SK-N-SH (cell line): Measurements from ENCODE around the gene NEU4. TPM values are rescaled to one million over a fixed set of nuclear protein-coding genes. Genes with fewer than 3 reads are reported as not detected.

Experiments used
- CTCF ChIA-PET: fragments of 300-600, 350-600 bp; formaldehyde crosslinking; extraction: SDS; loops from one replicate; lab custom pipeline; 2021; lab: Yijun Ruan, JAX
- POLR2A ChIA-PET: fragments of 350-600 bp; sonication (Branson Sonifier 250); formaldehyde crosslinking; extraction: SDS; loops from one replicate; lab custom pipeline; 2020; ENCODE audit warnings: antibody characterized with exemption, inconsistent platforms; lab: Yijun Ruan, JAX
- DNase-seq: peaks from one replicate; pipeline ENCODE4 v3.0.0; 2012
- H2AFZ ChIP-seq: fragments of 200-600 bp; sonication (generic); 2 replicates; pipeline ENCODE4 v1.8.1; 2016; ENCODE audit warnings: antibody characterized with exemption, mild to moderate bottlenecking, low read depth
- H3F3A ChIP-seq: fragments of 200-600 bp; sonication (generic); replicated peaks from 2 replicates; pipeline ENCODE3; 2016; ENCODE audit warnings: antibody characterized with exemption, mild to moderate bottlenecking; ENCODE audit not compliant: insufficient read depth
- H3K27ac ChIP-seq, 2 experiments: fragments of 200-500 bp in 1 of 2; fragments of 200-600 bp in 1 of 2; sonication (Bioruptor generic) in 1 of 2; sonication (generic), shearing (Covaris generic) in 1 of 2; 2 replicates each; pipeline versions ENCODE4 v1.5.1 to v1.6.1; 2014 to 2016; ENCODE audit warnings: low read depth in 2 of 2, inconsistent platforms in 1 of 2, low read length in 1 of 2, mild to moderate bottlenecking in 1 of 2, mixed read lengths in 1 of 2
- H3K27me3 ChIP-seq: fragments of 200-600 bp; sonication (generic), shearing (Covaris generic); 2 replicates; pipeline ENCODE4 v1.6.1; 2016; ENCODE audit warnings: mixed run types; ENCODE audit not compliant: insufficient read depth
- H3K36me3 ChIP-seq, 2 experiments: fragments of 200-500 bp in 1 of 2; fragments of 200-600 bp in 1 of 2; sonication (Bioruptor generic) in 1 of 2; sonication (generic) in 1 of 2; replicated peaks in 1 of 2; 2 replicates each; pipeline versions ENCODE3 to v1.5.1; 2014 to 2016; ENCODE audit warnings: low read length in 1 of 2, mild to moderate bottlenecking in 1 of 2; ENCODE audit not compliant: insufficient read depth in 2 of 2, control insufficient read depth in 1 of 2
- H3K4me1 ChIP-seq, 2 experiments: fragments of 200-500 bp in 1 of 2; fragments of 200-600 bp in 1 of 2; sonication (Bioruptor generic) in 1 of 2; sonication (generic), shearing (Covaris generic) in 1 of 2; 2 replicates each; pipeline versions ENCODE4 v1.5.1 to v1.6.1; 2014 to 2016; ENCODE audit warnings: low read depth in 1 of 2, low read length in 1 of 2, mixed run types in 1 of 2; ENCODE audit not compliant: insufficient read depth in 2 of 2, control insufficient read depth in 1 of 2
- H3K4me2 ChIP-seq: fragments of 200-600 bp; sonication (generic), shearing (Covaris generic); 2 replicates; pipeline ENCODE4 v1.6.1; 2017; ENCODE audit warnings: mixed run types
- H3K4me3 ChIP-seq, 2 experiments: fragments of 200-500 bp in 1 of 2; fragments of 200-600 bp in 1 of 2; sonication (Bioruptor generic) in 1 of 2; sonication (generic), shearing (Covaris generic) in 1 of 2; 2 replicates each; pipeline versions ENCODE4 v1.5.1 to v1.8.1; 2014 to 2016; ENCODE audit warnings: low read depth in 2 of 2, inconsistent platforms in 1 of 2, low read length in 1 of 2, mild to moderate bottlenecking in 1 of 2, mixed read lengths in 1 of 2, moderate library complexity in 1 of 2
- H3K79me2 ChIP-seq: fragments of 200-600 bp; sonication (generic); 2 replicates; pipeline ENCODE4 v1.8.1; 2017; ENCODE audit warnings: mild to moderate bottlenecking; ENCODE audit not compliant: insufficient read depth
- H3K9ac ChIP-seq: fragments of 200-600 bp; sonication (generic); 2 replicates; pipeline ENCODE4 v1.6.1; 2017; ENCODE audit warnings: mixed run types
- H3K9me2 ChIP-seq: fragments of 200-600 bp; sonication (generic); 2 replicates; pipeline ENCODE4 v1.6.1; 2017; ENCODE audit warnings: mixed run types
- H3K9me3 ChIP-seq: fragments of 200-600 bp; sonication (generic); 2 replicates; pipeline ENCODE4 v1.6.1; 2017; ENCODE audit warnings: mixed run types, mild to moderate bottlenecking, moderate library complexity
- H4K20me1 ChIP-seq: fragments of 200-600 bp; sonication (generic); 2 replicates; pipeline ENCODE4 v1.6.1; 2017; ENCODE audit warnings: mild to moderate bottlenecking, mixed run types; ENCODE audit not compliant: insufficient read depth
- ELF1 ChIP-seq: IDR thresholded peaks from 2 replicates; pipeline ENCODE4 v1.4.0; 2012
- FOSL2 ChIP-seq: IDR thresholded peaks from 2 replicates; pipeline ENCODE4 v1.4.0; 2012; ENCODE audit warnings: low read depth, mild to moderate bottlenecking, moderate library complexity, borderline replicate concordance
- FOXJ3 ChIP-seq: sonication (generic); formaldehyde crosslinking; IDR thresholded peaks from 2 replicates; pipeline ENCODE4 v1.5.1; 2020; ENCODE audit warnings: mild to moderate bottlenecking, missing genetic modification reagents
- JUND ChIP-seq: IDR thresholded peaks from 2 replicates; pipeline ENCODE4 v1.4.0; 2012
- MEF2A ChIP-seq: IDR thresholded peaks from 2 replicates; pipeline ENCODE4 v1.4.0; 2012; ENCODE audit warnings: low read depth, borderline replicate concordance
- NFIC ChIP-seq: IDR thresholded peaks from 2 replicates; pipeline ENCODE4 v1.4.0; 2012; ENCODE audit warnings: borderline replicate concordance
- NRF1 ChIP-seq: IDR thresholded peaks from 2 replicates; pipeline ENCODE4 v1.6.1; 2012; ENCODE audit warnings: low read depth, mild to moderate bottlenecking, low read length
- POLR2AphosphoS5 ChIP-seq: IDR thresholded peaks from 2 replicates; pipeline ENCODE4 v1.6.1; 2012; ENCODE audit warnings: low read depth, low read length
- RCOR1 ChIP-seq: fragments of 150-350 bp; IDR thresholded peaks from 2 replicates; pipeline ENCODE4 v1.6.1; 2017; ENCODE audit warnings: antibody characterized with exemption, low read length
- RXRA ChIP-seq: IDR thresholded peaks from 2 replicates; pipeline ENCODE4 v1.4.0; 2012; ENCODE audit warnings: low read depth, mild to moderate bottlenecking, borderline replicate concordance
- SMC3 ChIP-seq: IDR thresholded peaks from 2 replicates; pipeline ENCODE4 v1.6.1; 2012; ENCODE audit warnings: low read depth, low read length, improper control_type of control experiment
- TEAD4 ChIP-seq: IDR thresholded peaks from 2 replicates; pipeline ENCODE4 v1.4.0; 2012; ENCODE audit warnings: mild to moderate bottlenecking, borderline replicate concordance; ENCODE audit not compliant: insufficient read depth
- YY1 ChIP-seq: IDR thresholded peaks from 2 replicates; pipeline ENCODE4 v1.4.0; 2012; ENCODE audit warnings: low read depth, mild to moderate bottlenecking
- WGBS: methylation state at CpG from one replicate; pipeline ENCODE4 v1.1.6; 2017; ENCODE audit warnings: low lambda C conversion rate; 5-methylcytosine and 5-hydroxymethylcytosine counted together
- polyA plus RNA-seq, 3 experiments: library from polyadenylated mRNA; depleted of rRNA; stranded (reverse); fragments of >200 nt; gene quantifications; 2 replicates each; pipeline ENCODE4 v1.2.3, GENCODE V29; 2012
- TF ChIP-seq, protein P1 (sequence below): fragments of 200-600 bp; sonication (generic); IDR thresholded peaks from 2 replicates; pipeline ENCODE4 v1.6.1; 2017; ENCODE audit warnings: antibody characterized with exemption, mild to moderate bottlenecking, moderate library complexity
- TF ChIP-seq, protein P2 (sequence below): IDR thresholded peaks from 2 replicates; pipeline ENCODE4 v1.4.0; 2012; ENCODE audit warnings: low read depth, borderline replicate concordance
- TF ChIP-seq, protein P3 (sequence below): IDR thresholded peaks from 2 replicates; pipeline ENCODE4 v1.6.1; 2012; ENCODE audit warnings: mild to moderate bottlenecking, low read depth, low read length, moderate library complexity

NEU4 gene
- polyA plus RNA-seq, 1 of the 3 experiments (the other 2 are of a cell fraction) = 0.05 TPM

DNA sequence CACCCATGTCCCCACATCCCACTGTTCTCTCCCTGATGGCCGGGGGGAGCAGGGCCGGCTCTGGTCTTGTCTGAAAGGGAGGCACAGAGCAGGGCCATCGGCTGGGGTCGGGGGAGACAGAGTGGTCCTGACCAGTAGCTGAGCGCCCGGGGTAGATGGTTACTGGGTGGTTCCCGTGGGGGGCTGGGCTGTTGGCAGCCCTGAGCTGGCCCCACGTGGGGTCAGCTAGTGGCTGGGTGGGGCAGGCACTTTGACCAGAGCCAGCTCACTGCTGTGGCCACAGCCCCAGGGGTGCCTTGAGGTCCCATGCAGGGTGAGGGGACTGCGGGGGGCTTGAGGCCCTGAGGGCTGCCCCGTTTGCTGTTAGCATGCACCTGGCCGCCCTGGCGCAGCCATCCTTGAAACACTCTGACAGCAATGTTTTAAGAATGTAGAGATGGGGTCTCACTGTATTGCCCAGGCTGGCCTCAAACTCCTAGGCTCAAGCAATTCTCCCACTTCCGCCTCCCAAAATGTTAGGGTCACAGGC, 12.3 kb upstream of the NEU4 start:
- H3K9ac ChIP-seq = no peak overlapping the region
- H3K9me3 ChIP-seq = no peaks in the 10 kb centered on the region
- no peaks in the 10 kb centered on the region for H3F3A ChIP-seq
- no peak overlapping the region for H3K27ac ChIP-seq
- no peaks in the 10 kb centered on the region for H3K79me2 ChIP-seq
- H3K4me2 ChIP-seq = no peak overlapping the region
- CTCF ChIA-PET = interaction anchor here (1.1 kb wide), 1 partner anchor 24 kb away, joined by 4 read pairs; no protein-coding TSS in a partner anchor
- TF ChIP-seq MEF2A = no peak
- TF ChIP-seq ELF1 = no peak
- TF ChIP-seq RXRA = no peak
- TF ChIP-seq FOXJ3 (CRISPR knock-in tag) = no peak
- no peak for TF ChIP-seq TEAD4
- TF ChIP-seq, protein P1, sequence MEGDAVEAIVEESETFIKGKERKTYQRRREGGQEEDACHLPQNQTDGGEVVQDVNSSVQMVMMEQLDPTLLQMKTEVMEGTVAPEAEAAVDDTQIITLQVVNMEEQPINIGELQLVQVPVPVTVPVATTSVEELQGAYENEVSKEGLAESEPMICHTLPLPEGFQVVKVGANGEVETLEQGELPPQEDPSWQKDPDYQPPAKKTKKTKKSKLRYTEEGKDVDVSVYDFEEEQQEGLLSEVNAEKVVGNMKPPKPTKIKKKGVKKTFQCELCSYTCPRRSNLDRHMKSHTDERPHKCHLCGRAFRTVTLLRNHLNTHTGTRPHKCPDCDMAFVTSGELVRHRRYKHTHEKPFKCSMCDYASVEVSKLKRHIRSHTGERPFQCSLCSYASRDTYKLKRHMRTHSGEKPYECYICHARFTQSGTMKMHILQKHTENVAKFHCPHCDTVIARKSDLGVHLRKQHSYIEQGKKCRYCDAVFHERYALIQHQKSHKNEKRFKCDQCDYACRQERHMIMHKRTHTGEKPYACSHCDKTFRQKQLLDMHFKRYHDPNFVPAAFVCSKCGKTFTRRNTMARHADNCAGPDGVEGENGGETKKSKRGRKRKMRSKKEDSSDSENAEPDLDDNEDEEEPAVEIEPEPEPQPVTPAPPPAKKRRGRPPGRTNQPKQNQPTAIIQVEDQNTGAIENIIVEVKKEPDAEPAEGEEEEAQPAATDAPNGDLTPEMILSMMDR = no peak
- TF ChIP-seq NFIC = no peak
- no peak for TF ChIP-seq RCOR1
- no peak for TF ChIP-seq NRF1
- TF ChIP-seq SMC3 = no peak
- no peak overlapping the region for H3K4me3 ChIP-seq
- WGBS = 74% methylated on average over 9 of the region's 13 CpGs
- peak; percentile 22 for DNase-seq
- H4K20me1 ChIP-seq = no peaks in the 10 kb centered on the region
- no peak overlapping the region for H2AFZ ChIP-seq
- H3K4me1 ChIP-seq = peaks cover 0 to 12% of the 10 kb centered on the region in 2 experiments; a peak in 1 of 4 replicates
- POLR2A ChIA-PET = interaction anchor here (0.5 kb wide), 1 partner anchor 17 kb away, joined by 3 read pairs; no protein-coding TSS in a partner anchor
- no peaks in the 10 kb centered on the region for H3K36me3 ChIP-seq
- no peaks in the 10 kb centered on the region for H3K27me3 ChIP-seq
- no peaks in the 10 kb centered on the region for H3K9me2 ChIP-seq

DNA sequence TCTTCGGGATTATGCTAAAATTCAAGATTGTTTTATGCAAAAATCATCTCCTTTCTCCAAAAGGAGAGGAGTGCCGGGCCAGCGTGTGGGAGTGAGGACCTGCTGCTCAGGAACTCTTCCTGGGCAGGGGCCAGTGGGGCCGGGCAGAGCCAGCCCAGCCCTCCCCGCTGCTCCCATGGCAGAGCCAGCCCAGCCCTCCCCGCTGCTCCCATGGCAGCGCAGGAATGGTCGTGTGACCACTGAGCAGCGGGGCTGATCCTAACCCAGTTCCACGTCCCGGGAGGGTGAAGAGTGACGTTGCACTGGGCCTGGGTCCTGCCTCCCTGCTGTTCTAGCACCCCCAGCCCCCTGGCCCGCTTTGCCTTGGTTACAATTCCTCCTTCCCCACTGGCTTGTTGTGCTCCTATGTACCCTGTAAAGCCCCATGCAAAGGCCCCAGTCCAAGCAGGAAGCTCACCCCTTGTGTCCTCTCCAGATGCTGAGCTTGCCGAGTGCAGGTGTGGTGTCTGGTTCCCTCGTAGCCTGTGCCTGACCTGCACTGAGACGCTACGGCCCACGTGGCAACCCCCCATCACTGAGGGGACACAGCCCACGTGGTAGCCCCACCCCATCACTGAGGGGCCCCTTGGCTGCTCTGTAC, 11.4 kb upstream of the NEU4 start:
- POLR2A ChIA-PET = no interaction called here
- WGBS = 81% methylated on average over 19 of the region's 19 CpGs
- H4K20me1 ChIP-seq = no peaks in the 10 kb centered on the region
- TF ChIP-seq POLR2AphosphoS5 (no peak), NFIC (no peak), MEF2A (no peak), FOSL2 (no peak), FOXJ3 (CRISPR knock-in tag) (no peak), JUND (no peak), TEAD4 (no peak), YY1 (no peak)
- TF ChIP-seq, protein P1 = no peak
- TF ChIP-seq, protein P2, sequence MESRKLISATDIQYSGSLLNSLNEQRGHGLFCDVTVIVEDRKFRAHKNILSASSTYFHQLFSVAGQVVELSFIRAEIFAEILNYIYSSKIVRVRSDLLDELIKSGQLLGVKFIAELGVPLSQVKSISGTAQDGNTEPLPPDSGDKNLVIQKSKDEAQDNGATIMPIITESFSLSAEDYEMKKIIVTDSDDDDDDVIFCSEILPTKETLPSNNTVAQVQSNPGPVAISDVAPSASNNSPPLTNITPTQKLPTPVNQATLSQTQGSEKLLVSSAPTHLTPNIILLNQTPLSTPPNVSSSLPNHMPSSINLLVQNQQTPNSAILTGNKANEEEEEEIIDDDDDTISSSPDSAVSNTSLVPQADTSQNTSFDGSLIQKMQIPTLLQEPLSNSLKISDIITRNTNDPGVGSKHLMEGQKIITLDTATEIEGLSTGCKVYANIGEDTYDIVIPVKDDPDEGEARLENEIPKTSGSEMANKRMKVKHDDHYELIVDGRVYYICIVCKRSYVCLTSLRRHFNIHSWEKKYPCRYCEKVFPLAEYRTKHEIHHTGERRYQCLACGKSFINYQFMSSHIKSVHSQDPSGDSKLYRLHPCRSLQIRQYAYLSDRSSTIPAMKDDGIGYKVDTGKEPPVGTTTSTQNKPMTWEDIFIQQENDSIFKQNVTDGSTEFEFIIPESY = no peak
- TF ChIP-seq, protein P3, sequence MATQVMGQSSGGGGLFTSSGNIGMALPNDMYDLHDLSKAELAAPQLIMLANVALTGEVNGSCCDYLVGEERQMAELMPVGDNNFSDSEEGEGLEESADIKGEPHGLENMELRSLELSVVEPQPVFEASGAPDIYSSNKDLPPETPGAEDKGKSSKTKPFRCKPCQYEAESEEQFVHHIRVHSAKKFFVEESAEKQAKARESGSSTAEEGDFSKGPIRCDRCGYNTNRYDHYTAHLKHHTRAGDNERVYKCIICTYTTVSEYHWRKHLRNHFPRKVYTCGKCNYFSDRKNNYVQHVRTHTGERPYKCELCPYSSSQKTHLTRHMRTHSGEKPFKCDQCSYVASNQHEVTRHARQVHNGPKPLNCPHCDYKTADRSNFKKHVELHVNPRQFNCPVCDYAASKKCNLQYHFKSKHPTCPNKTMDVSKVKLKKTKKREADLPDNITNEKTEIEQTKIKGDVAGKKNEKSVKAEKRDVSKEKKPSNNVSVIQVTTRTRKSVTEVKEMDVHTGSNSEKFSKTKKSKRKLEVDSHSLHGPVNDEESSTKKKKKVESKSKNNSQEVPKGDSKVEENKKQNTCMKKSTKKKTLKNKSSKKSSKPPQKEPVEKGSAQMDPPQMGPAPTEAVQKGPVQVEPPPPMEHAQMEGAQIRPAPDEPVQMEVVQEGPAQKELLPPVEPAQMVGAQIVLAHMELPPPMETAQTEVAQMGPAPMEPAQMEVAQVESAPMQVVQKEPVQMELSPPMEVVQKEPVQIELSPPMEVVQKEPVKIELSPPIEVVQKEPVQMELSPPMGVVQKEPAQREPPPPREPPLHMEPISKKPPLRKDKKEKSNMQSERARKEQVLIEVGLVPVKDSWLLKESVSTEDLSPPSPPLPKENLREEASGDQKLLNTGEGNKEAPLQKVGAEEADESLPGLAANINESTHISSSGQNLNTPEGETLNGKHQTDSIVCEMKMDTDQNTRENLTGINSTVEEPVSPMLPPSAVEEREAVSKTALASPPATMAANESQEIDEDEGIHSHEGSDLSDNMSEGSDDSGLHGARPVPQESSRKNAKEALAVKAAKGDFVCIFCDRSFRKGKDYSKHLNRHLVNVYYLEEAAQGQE = no peak

More for the DNA sequence above, 11.4 kb upstream of the NEU4 start:
- Histone ChIP-seq H3F3A (no peaks in the 10 kb centered on the region), H3K9ac (no peak overlapping the region), H3K9me3 (no peaks in the 10 kb centered on the region), H2AFZ (no peak overlapping the region), H3K27me3 (no peaks in the 10 kb centered on the region), H3K4me3 (no peak overlapping the region), H3K27ac (no peak overlapping the region), H3K36me3 (no peaks in the 10 kb centered on the region), H3K79me2 (no peaks in the 10 kb centered on the region), H3K4me2 (no peak overlapping the region), H3K4me1 (peaks cover 0 to 14% of the 10 kb centered on the region in 2 experiments; a peak in 1 of 4 replicates), H3K9me2 (no peaks in the 10 kb centered on the region)
- DNase-seq = peak; percentile 34
- CTCF ChIA-PET = interaction anchor here (0.6 kb wide), 1 partner anchor 52 kb away, joined by 6 read pairs; no protein-coding TSS in a partner anchor
